Anterior cingulate cortex (tissue), 58 donors: ENCODE measurements around the gene PHF21B.
A peak's percentile ranks its signal among the peaks of the same experiment; 100 is the strongest.

Source experiments
- DNase-seq, 58 donors: peaks; one replicate each; lab custom pipeline; 2025; lab: John Stamatoyannopoulos, UW

The PHF21B gene

DNA sequence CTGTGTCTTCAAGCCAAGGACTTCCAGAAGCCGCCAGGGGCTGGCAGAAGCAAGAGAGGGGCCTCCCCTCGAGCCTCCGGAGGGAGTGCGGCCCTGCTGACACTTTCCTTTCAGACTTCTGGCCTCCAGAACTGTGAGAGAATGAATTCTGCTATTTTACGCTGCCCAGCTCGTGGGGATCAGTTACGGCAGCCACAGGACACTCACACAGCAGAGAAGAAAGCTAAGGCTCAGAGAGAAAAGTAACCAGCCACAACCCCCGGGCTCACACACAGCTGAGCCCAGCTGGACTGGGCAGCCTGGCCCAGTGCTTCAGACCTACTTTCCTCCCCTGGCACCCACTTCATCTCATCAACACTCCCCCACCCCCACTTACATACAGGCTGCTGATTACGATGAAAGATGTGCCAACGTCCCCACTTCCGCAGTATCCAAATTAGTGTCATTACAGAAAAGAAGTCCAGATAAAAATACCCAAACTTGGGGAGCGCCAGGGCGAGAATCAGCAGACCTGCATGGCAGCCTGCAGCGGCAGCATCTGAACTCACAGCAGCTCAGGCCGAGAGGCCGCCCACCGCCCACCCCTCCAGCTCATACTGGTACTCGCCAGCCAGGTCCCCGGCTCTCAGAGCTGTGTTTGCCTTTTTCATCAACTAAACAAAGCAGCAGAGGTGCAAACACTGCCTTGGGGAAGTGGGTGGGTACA lies 15.3 kb downstream of the PHF21B start:
- peak in 1 of 58 donors; percentile 30 for DNase-seq

DNA sequence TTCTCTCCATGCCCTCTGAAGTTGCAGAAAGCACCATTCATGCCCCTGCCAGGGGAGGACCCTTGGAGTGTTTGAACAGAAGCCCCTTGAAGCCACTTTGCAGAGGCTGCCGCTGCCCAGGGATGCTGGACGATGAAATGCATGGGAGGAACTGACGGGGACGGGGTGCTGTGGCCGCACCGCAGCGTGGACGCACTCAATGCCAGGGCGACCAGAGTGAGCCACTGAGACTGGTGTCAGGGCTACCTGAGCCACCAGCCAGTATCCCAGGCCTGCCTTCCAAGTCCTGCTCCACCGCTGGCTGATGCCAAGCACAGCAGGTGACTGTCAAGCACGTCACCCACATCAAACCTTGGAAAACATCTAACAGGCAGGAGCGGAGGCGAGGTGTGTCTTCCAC lies 17.6 kb downstream of the PHF21B start:
- no peak for DNase-seq

DNA sequence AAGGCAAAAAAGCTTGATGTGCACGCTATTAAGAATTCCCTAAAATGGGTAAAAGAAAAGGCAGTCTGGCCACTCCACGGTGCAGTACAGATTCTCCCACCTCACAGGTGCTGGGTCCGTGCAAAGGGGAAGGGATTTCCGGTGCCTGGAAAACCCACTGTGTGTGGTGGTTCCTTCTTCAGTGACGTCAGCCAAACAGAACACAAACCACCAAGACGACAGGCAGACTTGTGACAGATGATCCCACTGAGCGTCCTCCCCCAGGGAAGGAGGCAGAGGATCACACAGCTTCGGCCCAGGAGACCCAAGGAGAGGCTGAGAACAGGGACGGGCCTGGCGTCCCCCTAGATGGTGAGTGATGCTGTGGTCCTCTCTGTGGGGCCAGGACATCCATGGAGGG lies 18.6 kb downstream of the PHF21B start:
- no peak for DNase-seq

DNA sequence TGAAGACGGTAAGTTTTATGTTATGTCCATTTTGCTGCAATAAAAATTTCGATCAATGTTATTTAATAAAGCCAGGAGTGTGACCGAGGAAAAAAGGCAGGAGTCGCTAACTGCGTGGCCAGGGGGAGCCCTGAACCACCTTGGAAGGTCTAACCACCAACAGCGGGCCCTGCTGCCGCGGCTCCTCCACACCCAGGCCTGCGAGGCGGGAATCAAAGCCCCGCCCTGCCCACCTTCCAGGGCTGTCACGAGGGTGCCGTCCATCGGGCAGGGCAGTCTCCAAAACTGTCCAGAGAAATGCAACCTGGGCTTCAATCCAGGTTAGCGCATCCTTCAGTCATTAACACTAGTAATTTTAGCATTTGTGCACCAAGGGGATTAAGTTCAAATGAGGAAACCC lies 19.0 kb downstream of the PHF21B start:
- no peak for DNase-seq

DNA sequence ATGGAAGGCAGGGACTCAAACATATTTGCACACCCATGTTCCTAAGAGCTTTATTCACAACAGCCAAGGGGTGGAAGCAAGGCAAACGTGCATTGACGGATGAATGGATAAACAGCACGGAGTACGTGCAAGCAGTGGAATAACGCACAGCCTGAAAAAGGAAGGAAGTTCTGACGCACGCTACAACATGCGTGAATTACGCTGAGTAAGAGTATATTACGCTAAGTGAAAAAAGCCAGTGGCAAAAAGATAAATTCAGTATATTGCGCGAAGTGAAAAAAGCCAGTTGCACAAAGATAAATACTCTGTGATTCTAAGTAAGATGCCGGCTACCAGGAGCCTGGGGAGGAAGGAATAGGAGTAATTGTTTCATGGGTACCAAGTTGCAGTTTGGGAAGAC lies 19.5 kb downstream of the PHF21B start:
- DNase-seq, result no peak

DNA sequence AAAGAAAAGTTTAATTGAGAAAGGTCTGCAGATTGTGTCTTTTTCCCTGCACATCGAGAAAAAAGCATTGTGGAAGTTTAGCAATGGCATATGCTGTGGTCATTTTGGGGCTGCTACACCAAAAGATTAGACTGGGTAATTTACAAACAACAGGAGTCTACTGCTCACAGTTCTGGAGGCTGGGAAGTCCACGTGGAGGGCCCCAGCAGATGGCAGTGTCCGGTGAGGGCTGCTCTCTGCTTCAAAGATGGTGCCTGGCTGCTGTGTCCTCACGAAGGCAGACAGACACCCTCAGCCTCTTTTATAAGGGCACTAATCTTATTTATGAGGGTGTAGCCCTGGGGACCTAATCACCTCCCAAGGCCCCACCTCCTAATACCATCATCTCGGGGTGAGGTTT lies 21.1 kb downstream of the PHF21B start:
- no peak for DNase-seq

DNA sequence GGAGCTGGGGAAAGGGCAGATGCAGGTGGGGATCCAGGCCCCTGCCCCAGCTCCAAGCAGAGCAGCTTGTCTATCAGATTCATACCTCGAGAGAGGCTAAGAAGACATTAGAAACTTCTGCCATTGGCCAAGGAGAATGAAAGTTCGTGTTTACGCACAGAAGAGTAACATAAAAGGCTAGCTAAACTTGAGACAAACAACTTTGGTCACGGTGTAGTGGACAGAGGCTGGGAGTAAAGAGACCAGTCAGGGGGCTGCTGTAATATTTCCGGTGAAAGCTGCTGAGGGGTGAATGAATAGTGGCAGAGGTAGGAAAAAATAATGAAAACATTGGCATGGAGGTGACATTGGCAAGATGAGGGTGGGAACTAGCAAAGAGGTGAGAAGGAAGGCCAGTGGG lies 22.9 kb downstream of the PHF21B start:
- no peak for DNase-seq

DNA sequence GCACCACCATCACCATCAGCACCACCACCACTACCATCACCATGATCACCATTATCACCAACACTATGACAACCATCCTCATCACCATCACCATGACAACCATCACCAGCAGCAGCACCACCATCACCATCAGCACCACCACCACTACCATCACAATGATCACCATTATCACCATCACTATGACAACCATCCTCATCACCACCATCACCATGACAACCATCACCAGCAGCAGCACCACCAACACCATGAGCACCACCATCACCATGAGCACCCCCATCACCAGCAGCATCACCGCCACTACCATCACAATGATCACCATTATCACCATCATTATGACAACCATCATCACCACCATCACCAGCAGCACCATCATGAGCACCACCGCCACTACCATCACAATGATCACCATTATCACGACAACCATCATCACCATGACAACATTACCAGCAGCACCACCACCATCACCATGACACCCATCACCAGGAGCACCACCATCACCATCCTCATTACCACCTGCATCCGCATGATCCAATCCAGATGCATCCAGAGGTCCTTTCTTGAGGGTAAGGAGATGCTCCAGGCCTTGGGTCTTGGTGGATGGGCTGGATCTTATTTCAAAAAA lies 23.8 kb downstream of the PHF21B start:
- no peak for DNase-seq

DNA sequence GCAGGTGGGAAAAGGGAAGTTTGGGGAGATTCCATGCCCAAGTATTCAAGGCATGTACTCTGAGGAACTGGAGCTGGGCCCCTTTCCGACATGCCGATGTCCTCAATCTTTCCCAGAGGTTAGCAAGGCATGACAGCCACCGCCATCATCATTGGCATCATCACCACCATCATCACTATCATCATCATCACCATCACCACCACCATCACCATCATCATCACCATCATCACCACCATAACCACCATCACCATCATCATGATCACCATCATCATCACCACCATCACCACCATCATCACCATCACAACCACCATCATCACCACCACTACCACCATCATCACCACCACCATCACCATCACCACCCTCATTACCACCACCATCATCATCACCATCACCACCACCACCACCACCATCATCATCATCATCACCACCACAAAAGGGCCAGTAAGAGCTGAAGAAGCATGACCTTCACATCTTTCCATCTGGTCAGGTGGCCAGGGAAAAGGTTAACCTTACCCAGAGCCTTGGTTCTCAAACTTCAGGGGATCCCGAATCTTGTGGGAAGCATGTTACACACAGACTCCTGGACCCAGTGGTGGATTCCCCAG lies 25.8 kb downstream of the PHF21B start:
- no peak for DNase-seq

DNA sequence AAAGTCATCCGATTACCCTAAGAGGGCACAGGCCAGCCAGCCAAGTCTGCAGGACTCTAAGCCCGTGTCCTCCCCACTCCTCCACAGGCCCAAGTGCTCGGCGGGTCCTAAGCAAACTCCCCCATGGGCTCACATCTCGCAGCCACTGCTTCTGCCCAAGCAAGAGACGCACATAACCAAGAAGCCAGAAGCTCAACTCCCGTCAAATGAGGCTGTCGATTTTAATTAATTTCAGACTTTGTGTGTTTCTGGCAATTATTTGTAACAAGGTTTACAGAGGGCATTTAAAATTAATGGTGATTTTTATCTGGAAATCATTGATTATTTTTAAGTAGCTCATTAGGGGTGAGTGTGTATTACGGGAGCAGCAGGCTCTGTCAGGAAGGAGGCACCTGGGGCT lies 27.4 kb downstream of the PHF21B start:
- no peak for DNase-seq

DNA sequence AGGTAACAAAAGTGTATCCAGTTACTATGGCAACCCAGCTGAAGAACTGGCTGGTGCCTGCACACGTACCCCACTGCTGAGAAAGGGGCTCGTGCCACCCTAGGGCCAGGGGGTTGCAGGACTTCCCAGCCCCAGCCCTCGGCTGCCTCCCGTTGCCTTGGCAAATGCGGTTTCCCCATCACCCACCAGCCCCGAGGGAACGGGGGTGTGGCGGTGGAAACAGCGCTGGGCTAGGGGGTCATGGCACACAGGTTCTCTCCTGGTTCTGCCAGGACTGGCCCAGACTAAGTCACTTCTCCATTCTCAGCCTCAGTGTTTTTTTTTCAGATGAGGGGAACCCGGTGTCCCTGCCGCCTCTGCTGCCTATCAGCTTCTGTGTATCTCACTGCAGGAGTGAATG lies 27.9 kb downstream of the PHF21B start:
- no peak for DNase-seq

DNA sequence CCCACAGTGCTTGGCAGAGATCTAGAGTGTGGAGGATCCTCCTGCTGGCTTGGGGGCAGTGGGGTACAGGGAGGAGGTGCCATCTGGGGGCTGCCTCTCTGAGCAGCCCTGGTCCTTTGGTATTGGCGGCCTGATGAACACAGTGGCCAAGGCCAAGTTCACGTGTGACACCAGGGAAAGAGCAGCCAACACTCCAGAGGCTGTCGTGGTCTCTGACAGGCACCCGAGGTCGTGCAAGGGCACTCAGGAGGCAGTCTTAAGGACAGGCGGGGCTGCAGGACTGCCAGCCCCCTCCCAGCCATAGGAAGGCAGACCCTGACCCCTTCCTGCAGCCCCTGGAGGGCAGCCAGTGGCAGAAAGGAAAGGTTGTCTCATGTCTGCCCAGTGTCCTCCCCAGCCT lies 30.7 kb downstream of the PHF21B start:
- no peak for DNase-seq

DNA sequence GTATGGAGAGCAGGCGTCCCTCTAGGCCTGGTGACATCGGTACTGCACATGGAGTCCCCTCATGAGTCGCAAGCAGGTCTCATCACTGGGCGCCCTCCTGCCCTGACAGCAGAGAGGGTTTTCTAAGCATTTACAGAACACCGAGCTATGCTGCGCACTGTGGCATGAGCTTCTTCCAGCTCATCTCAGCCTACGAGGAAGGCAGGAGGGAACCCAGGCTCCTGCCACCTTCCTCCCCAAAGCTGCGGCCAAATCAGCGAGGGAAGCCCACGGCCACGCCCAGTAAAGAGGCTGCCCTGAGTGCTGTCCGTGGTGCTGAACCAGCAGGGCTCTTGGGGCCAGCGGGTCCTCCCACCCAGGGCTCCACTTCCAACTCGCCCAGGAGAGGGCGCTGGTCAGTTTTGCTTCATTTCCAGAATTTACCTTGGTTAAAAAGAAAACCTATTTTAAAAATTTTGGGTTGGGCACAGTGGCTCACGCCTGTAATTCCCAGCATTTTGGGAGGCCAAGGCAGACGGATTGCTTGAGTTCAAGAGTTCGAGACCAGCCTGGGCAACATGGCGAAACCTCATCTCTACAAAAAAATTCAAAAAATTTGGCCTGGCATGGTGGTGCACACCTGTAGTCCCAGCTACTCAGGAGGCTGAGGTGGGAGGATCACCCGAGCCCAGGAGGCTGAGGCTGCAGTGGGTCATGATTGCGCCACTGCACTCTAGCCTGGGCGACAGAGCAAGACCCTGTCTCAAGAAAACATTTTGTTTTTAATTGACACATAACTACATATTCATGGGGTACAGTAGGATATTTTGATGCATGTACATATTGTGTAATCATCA lies 34.2 kb downstream of the PHF21B start:
- peak in 47 of 58 donors; percentile 6 to 79 (median 38) for DNase-seq

DNA sequence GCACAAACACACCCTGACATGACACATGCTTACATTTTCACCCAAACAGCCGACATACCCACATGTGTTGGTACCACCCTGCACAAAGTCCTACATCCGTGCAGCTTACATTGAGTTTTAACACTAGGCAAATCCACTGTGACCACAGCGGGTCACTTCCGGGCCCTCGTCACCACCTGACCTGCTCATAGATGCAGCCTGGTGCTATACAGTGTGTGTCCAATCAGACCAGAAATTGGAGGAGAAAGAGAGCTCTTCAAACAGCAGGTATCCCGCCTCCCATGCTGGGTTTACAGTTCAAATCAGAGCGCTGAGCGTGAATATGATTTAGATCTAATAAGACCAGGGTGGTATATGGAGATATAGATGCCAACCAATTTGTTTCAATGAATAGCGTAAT lies 35.4 kb downstream of the PHF21B start:
- DNase-seq, result no peak

DNA sequence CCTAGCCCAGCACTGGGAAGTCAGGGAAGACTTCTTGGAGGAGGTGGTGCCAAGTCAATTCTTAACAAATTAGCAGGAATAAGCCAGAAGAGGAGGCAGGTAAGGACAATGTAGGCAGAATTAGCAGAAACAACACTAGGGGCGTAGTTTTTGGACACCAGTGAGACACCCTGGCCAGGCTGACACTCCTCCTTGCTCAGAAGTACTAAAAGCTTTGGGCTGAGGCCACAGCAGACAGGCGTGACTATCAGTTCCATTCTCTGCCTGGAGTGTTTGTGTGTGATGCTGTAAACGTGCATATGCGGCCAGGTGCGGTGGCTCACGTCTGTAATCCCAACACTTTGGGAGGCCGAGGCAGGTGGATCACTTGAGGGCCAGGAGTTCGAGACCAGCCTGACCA lies 36.0 kb downstream of the PHF21B start:
- no peak for DNase-seq

DNA sequence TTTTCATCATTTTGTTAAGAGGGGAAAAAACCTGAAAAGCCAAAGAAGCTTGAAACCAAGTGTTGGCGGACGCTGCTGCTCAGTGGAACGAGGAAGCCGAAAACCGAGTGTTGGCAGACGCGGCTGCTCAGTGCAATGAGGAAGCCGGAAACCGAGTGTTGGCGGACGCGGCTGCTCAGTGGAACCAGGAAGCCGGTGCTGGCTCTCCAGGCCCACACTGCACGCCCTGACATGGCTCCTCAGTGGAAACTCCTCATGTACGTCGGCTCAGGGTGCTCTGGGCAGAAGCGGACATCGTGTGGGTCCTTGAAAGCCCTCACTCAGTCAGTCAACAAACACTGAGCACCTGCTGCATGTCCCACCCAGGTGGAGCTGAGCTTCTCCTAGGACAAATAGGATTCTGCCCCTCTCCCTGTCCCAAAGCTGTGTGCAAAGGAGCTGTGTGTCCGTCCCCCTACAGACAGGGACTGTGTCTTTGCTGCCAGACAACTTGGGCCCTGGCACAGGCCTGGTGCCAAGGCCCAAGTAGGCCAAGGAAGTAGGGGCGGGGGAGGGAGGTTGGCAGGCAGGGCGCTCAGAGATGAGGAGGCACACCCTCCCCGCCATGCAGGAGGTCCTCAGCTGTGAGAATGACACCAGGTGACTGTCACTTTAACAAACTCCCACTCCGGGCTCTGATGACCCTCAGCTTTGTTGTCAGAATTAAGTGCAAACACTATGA lies 37.3 kb downstream of the PHF21B start:
- peak in 38 of 58 donors; percentile 12 to 60 (median 28) for DNase-seq

DNA sequence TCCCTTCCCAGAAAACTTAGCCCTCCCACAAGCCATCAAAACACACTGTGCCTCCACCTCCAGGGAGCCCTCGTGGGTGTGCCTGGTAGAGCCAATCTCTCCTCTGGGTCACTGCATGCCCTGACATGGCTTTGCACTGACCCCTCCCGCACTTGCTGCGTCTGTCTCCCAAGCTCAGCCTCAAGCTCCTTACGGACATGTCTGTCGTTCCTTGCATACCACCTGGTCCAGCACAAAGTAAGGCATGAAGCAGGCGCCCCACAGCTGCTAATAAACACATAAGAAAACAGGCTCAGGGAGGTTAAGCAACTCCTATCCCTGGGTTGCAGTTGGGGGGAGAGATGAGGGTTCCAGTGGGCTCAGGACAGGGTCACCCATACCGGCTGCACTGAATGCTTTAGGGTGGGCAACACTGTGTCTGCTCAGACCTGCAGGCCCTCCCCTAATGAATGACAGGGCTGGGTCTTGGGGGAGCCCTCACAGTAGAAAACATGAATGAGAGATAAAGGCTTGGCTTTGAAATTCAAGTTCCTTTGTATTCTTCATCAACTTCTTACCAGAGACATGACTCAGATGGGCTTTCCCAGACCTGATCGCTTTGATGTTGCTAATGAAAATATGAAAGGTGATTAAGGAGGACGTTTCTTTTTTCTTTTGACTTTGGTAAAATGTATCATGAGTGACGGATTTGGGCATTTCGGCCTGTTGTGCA lies 38.0 kb downstream of the PHF21B start:
- no peak for DNase-seq

DNA sequence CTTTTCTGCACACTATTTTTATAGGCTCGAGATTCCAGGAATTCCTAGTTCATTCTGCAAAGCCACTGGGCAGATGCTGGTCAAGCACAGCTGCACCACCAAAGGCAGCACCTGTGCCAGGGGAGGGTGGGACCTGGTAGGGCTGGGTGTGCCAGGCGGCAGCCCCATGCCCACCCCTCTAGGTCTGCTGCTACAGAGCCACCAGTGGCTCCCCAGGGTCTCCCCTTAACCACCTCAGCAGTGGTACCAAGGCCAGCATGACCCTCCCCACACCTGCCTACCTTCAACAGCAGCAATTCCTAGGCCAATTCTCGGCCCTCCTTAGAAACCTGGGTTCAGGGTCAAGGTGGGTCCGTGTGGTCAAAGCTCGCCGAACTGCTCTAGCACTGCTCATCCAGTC lies 39.5 kb downstream of the PHF21B start:
- no peak for DNase-seq

DNA sequence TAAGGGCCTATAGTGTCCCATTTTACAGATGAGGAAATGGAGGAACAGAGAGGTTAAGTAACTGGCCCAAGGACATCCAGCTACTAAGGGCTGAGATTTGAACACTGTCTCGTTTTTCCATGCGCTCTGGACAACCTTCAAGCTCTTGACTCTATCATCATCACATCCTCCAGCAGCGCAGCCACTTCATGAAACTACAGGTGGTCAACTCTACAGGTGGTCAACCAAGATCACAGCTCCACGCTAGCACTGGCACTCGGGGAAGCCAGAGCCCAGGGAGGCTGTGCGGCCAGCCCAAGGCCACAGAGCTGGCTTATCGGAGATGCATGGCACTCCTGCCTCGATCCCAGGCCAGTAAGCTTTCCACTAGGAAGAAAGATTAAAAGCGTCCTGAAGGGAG lies 40.0 kb downstream of the PHF21B start:
- no peak for DNase-seq

DNA sequence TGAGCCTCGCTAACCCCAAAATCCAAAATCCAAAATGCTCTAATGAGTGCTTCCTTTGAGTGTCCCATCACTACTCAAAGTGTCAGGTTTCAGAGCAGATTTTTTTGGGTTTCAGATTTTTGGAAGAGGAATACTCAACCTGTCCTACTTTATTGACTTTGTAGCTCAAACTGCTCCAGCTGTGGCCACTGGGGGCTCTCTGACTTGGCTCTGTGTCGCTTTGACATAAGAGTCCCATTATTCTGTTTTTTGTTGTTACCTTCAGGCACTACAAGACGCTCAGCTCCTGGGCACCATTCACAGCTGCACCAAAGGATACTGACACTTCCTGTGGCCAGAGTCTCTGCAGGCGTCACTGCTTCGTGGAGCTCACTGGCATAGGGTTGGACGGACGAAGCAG lies 41.1 kb downstream of the PHF21B start:
- peak in 7 of 58 donors; percentile 2 to 20 (median 8) for DNase-seq
